ENCODE measurements around the gene ZBTB7A. TPM values are rescaled to one million over a fixed set of nuclear protein-coding genes. Genes with fewer than 3 reads are reported as not detected.
A peak's percentile ranks its signal among the peaks of the same experiment; 100 is the strongest.

The ZBTB7A gene
- total RNA-seq, 3 donors from 2014 or later, result 29.0 to 38.7 (median 29.8) TPM

- Histone ChIP-seq H3K4me1 (no peaks in the 10 kb centered on the region), H3K27me3 (no peaks in the 10 kb centered on the region), H3K27ac (no peak overlapping the region), H3K9me3 (no peaks in the 10 kb centered on the region), H3K4me3 (peak overlapping the region in 1 of 3 donors; percentile 17), H3K36me3 (no peaks in the 10 kb centered on the region)
- no peak for TF ChIP-seq POLR2A (IDR thresholded peaks at IDR 0.05)
- TF ChIP-seq CTCF (IDR thresholded peaks at IDR 0.05), result no peak
- TF ChIP-seq POLR2AphosphoS5 (IDR thresholded peaks at IDR 0.05), result no peak
- intact Hi-C loops (cut with DNase I; ENCODE audit: low total_unique reads), result no loop called here
- DNase-seq (ENCODE audit: low spot score in 2 of 2), result no peak
These were observed 23.9 kb upstream of the ZBTB7A start for GRCh38 chr19:4090356-4091220.

GRCh38 chr19:4089946-4090345 is 23.2 kb upstream of the ZBTB7A start:
- Histone ChIP-seq H3K4me3 (peak overlapping the region in 2 of 3 donors; percentile 14 to 17), H3K27me3 (no peaks in the 10 kb centered on the region), H3K9me3 (no peaks in the 10 kb centered on the region), H3K4me1 (no peaks in the 10 kb centered on the region), H3K27ac (peak overlapping the region in 1 of 2 donors; percentile 40), H3K36me3 (no peaks in the 10 kb centered on the region)
- TF ChIP-seq POLR2A (IDR thresholded peaks at IDR 0.05) (no peak), CTCF (IDR thresholded peaks at IDR 0.05) (no peak), POLR2AphosphoS5 (IDR thresholded peaks at IDR 0.05) (no peak)
- no peak for DNase-seq (ENCODE audit: low spot score in 2 of 2)
- intact Hi-C loops (cut with DNase I; ENCODE audit: low total_unique reads), result no loop called here

GRCh38 chr19:4089400-4089908 is 22.8 kb upstream of the ZBTB7A start:
- no peak for DNase-seq (ENCODE audit: low spot score in 2 of 2)
- Histone ChIP-seq H3K27me3 (no peaks in the 10 kb centered on the region), H3K4me3 (peak overlapping the region in 2 of 3 donors; percentile 6 to 14), H3K9me3 (no peaks in the 10 kb centered on the region), H3K36me3 (no peaks in the 10 kb centered on the region), H3K4me1 (no peaks in the 10 kb centered on the region), H3K27ac (peak overlapping the region in 1 of 2 donors; percentile 40)
- TF ChIP-seq POLR2AphosphoS5 (IDR thresholded peaks at IDR 0.05) (no peak), POLR2A (IDR thresholded peaks at IDR 0.05) (no peak), CTCF (IDR thresholded peaks at IDR 0.05) (no peak)
- intact Hi-C loops (cut with DNase I; ENCODE audit: low total_unique reads), result no loop called here

- Histone ChIP-seq H3K27ac (peak overlapping the region in 1 of 2 donors; percentile 40), H3K27me3 (no peaks in the 10 kb centered on the region), H3K36me3 (no peaks in the 10 kb centered on the region), H3K9me3 (no peaks in the 10 kb centered on the region), H3K4me3 (peak overlapping the region in 2 of 3 donors; percentile 6 to 14), H3K4me1 (no peaks in the 10 kb centered on the region)
- TF ChIP-seq CTCF (IDR thresholded peaks at IDR 0.05), result no peak
- TF ChIP-seq POLR2A (IDR thresholded peaks at IDR 0.05), result no peak
- no peak for TF ChIP-seq POLR2AphosphoS5 (IDR thresholded peaks at IDR 0.05)
- intact Hi-C loops (cut with DNase I; ENCODE audit: low total_unique reads), result no loop called here
- DNase-seq (ENCODE audit: low spot score in 2 of 2), result no peak
These were observed 22.3 kb upstream of the ZBTB7A start for GRCh38 chr19:4088975-4089374.
